K562 (cell line): ENCODE measurements around the gene LAT. TPM values are rescaled to one million over a fixed set of nuclear protein-coding genes. Genes with fewer than 3 reads are reported as not detected.

Experiments used
- E2F1 ChIP-seq: sonication (generic); formaldehyde crosslinking; IDR thresholded peaks from 2 replicates; pipeline ENCODE4 v1.8.1; 2023; ENCODE audit warnings: mild to moderate bottlenecking, missing genetic modification reagents, moderate library complexity
- HDAC8 ChIP-seq: fragments of 450-650 bp; IDR thresholded peaks from 2 replicates; pipeline ENCODE4 v1.6.1; 2016; ENCODE audit warnings: mild to moderate bottlenecking, missing genetic modification characterization, moderate library complexity, missing compliant biosample characterization
- HDGF ChIP-seq: fragments of 450-650 bp; IDR thresholded peaks from 2 replicates; pipeline ENCODE4 v1.6.1; 2016
- NR2C2 ChIP-seq, 2 experiments: fragments of 200-800 bp in 1 of 2; sonication (Bioruptor generic) in 1 of 2; sonication (generic) in 1 of 2; formaldehyde crosslinking in 1 of 2; IDR thresholded peaks; 2 replicates each; pipeline versions ENCODE4 v1.6.1 to v1.8.0; 2016 to 2022; ENCODE audit warnings: mild to moderate bottlenecking in 1 of 2, missing compliant biosample characterization in 1 of 2, missing genetic modification characterization in 1 of 2, missing genetic modification reagents in 1 of 2
- PKNOX1 ChIP-seq: fragments of 450-650 bp; IDR thresholded peaks from 2 replicates; pipeline ENCODE4 v1.6.1; 2016
- WHSC1 ChIP-seq: IDR thresholded peaks from one replicate; pipeline ENCODE4 v1.6.1; 2012; ENCODE audit warnings: low read length, control low read depth, inconsistent platforms
- ZNF696 ChIP-seq: fragments of 250-450 bp; sonication (Bioruptor Pico); conservative IDR thresholded peaks from 2 replicates; pipeline ENCODE4 v1.4.0; 2020; ENCODE audit warnings: mild to moderate bottlenecking, moderate library complexity
- polyA plus RNA-seq, 8 experiments: library from polyadenylated mRNA; depleted of rRNA in 4 of 8; stranded (reverse) in 5 of 8; unstranded in 3 of 8; fragments of >200 nt; fragmentation: Nextera tagmentation in 2 of 8; fragmentation: Illumina TruSeq in 1 of 8; extraction: Ambion mirVana in 2 of 8; extraction: Trizol in 1 of 8; gene quantifications; 2 replicates each; pipeline versions ENCODE4 v1.2.1 to v1.2.3, GENCODE V29; 2011 to 2014; ENCODE audit warnings: inconsistent platforms in 1 of 8, missing spikeins in 1 of 8
- total RNA-seq, 7 experiments: library from RNA; depleted of rRNA in 6 of 7; stranded (reverse); fragments of >200 nt in 6 of 7; fragmentation: Illumina TruSeq in 2 of 7; extraction: Trizol in 2 of 7; gene quantifications; 2 replicates each; pipeline versions ENCODE4 v1.2.1 to v1.2.3, GENCODE V29; 2011 to 2021; ENCODE audit warnings: low replicate concordance in 1 of 7

Gene LAT
- total and polyA plus RNA-seq, 9 of the 15 experiments (the other 6 are each of a cell fraction or from before 2014, with no cell fraction given), result 0.40 to 4.2 (median 1.3) TPM

DNA sequence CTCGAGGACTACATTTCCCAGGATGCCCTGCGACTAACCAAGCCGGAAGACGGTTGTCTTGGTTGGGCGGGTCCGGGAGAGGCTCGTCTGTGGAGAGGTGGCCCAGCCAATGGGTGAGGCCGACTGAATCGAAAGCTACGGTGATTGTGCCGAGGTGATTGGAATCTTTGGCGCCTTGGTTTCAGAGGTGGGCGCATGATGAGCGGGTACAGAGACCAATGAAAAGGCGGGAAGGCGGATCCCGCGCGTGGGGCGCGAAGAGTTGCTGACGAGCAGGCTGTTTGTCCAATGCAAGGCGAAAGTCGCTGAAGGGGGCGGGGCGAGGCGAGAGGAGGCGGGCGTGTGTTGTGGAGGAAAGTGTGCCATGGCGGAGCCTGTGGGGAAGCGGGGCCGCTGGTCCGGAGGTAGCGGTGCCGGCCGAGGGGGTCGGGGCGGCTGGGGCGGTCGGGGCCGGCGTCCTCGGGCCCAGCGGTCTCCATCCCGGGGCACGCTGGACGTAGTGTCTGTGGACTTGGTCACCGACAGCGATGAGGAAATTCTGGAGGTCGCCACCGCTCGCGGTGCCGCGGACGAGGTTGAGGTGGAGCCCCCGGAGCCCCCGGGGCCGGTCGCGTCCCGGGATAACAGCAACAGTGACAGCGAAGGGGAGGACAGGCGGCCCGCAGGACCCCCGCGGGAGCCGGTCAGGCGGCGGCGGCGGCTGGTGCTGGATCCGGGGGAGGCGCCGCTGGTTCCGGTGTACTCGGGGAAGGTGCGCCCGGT is 34.0 kb upstream of the LAT start, which contains the start of gene NFATC2IP (continued):
- TF ChIP-seq ZNF696 (CRISPR knock-in tag) (no peak), HDGF (no peak), PKNOX1 (peak; percentile 100), WHSC1 (no peak), E2F1 (CRISPR knock-in tag) (peak; percentile 97), NR2C2 (CRISPR knock-in tag; IDR thresholded peaks at IDR 0.05) (no peak), NR2C2 (tag; IDR thresholded peaks at IDR 0.05) (peak; percentile 43; the same call in 1 of the 2 replicates), HDAC8 (no peak)
